B cell (primary cell): ENCODE data around the gene AATK. TPM values are rescaled to one million over a fixed set of nuclear protein-coding genes. Genes with fewer than 3 reads are reported as not detected.

Source experiments
- ATAC-seq: fragments of 200-7000 bp; cut with Tn5 transposase; one replicate; pipeline ENCODE4 v1.10.0; 2021; ENCODE audit warnings: low read depth, mild to moderate bottlenecking, moderate number of reproducible peaks, moderate library complexity
- CTCF ChIA-PET: fragments of 350-600 bp; sonication (Branson Sonifier 250); formaldehyde crosslinking; loops from one replicate; lab custom pipeline; 2021; ENCODE audit warnings: antibody characterized with exemption, inconsistent platforms; lab: Charles Lee
- POLR2A ChIA-PET: fragments of 350-600 bp; sonication (Branson Sonifier 250); formaldehyde crosslinking; loops from one replicate; lab custom pipeline; 2021; ENCODE audit warnings: antibody characterized with exemption; lab: Charles Lee
- DNase-seq: peaks from one replicate; pipeline ENCODE4 v3.0.0; 2013
- H2AFZ ChIP-seq: 2 replicates; pipeline ENCODE4 v1.6.1; 2012; ENCODE audit warnings: mild to moderate bottlenecking, low read depth, low read length; ENCODE audit not compliant: insufficient read depth, poor library complexity, severe bottlenecking
- H3K27ac ChIP-seq, 2 donors: 1 replicate in 1 of 2; 2 replicates in 1 of 2; pipeline ENCODE4 v1.5.1; 2012 to 2013; ENCODE audit warnings: low read length in 2 of 2, mild to moderate bottlenecking in 2 of 2, moderate library complexity in 1 of 2
- H3K27me3 ChIP-seq, 4 experiments: fragments of 200-600 bp in 1 of 4; sonication (generic) in 1 of 4; replicated peaks in 1 of 4; 1 replicate in 2 of 4; 2 replicates in 2 of 4; pipeline versions ENCODE4 v1.6.1 to v1.7.0; 2013 to 2016; ENCODE audit warnings: low read length in 3 of 4, mild to moderate bottlenecking in 2 of 4, mixed read lengths in 1 of 4, moderate library complexity in 1 of 4; ENCODE audit not compliant: insufficient read depth in 4 of 4, control insufficient read depth in 3 of 4; ENCODE audit errors: control extremely low read depth in 1 of 4
- H3K36me3 ChIP-seq, 2 experiments: replicated peaks in 1 of 2; 1 replicate in 1 of 2; 2 replicates in 1 of 2; pipeline versions ENCODE4 v1.6.1 to v1.7.1; 2013; ENCODE audit warnings: low read length in 1 of 2; ENCODE audit not compliant: insufficient read depth in 2 of 2, control insufficient read depth in 1 of 2; ENCODE audit errors: control extremely low read depth in 1 of 2, extremely low read depth in 1 of 2
- H3K4me1 ChIP-seq, 2 donors: fragments of 200-600 bp in 1 of 2; sonication (generic) in 1 of 2; 1 replicate in 1 of 2; 2 replicates in 1 of 2; pipeline versions ENCODE4 v1.5.1 to v1.6.1; 2013 to 2017; ENCODE audit warnings: low read length in 2 of 2; ENCODE audit not compliant: control insufficient read depth in 2 of 2, insufficient read depth in 2 of 2
- H3K4me2 ChIP-seq: replicated peaks from 2 replicates; pipeline ENCODE3; 2012; ENCODE audit warnings: mild to moderate bottlenecking, low read depth, low read length; ENCODE audit not compliant: poor library complexity, severe bottlenecking
- H3K4me3 ChIP-seq, 5 experiments: fragments of 200-600 bp in 1 of 5; sonication (generic) in 1 of 5; 1 replicate in 3 of 5; 2 replicates in 2 of 5; pipeline versions ENCODE4 v1.5.1 to v1.7.0; 2011 to 2016; ENCODE audit warnings: low read length in 4 of 5, mild to moderate bottlenecking in 4 of 5, low read depth in 2 of 5, control low read depth in 1 of 5, moderate library complexity in 1 of 5; ENCODE audit not compliant: insufficient read depth in 1 of 5; ENCODE audit errors: control extremely low read depth in 1 of 5, extremely low read depth in 1 of 5
- H3K79me2 ChIP-seq: fragments of 200-600 bp; sonication (generic); one replicate; pipeline ENCODE4 v1.6.0; 2016; ENCODE audit warnings: low read length; ENCODE audit not compliant: control insufficient read depth, insufficient read depth
- H3K9ac ChIP-seq: fragments of 200-600 bp; sonication (generic); 2 replicates; pipeline ENCODE4 v1.6.1; 2017; ENCODE audit warnings: mild to moderate bottlenecking, low read length, moderate library complexity
- H3K9me3 ChIP-seq, 3 donors: one replicate each; pipeline versions ENCODE4 v1.6.1 to v1.7.1; 2013; ENCODE audit warnings: low read length in 2 of 3; ENCODE audit not compliant: control insufficient read depth in 2 of 3, insufficient read depth in 1 of 3; ENCODE audit errors: control extremely low read depth in 1 of 3
- H4K20me1 ChIP-seq: 2 replicates; pipeline ENCODE4 v1.6.0; 2012; ENCODE audit warnings: mild to moderate bottlenecking, low read length; ENCODE audit not compliant: insufficient read depth, control insufficient read depth, poor library complexity, severe bottlenecking
- H3K27ac Mint-ChIP-seq: one replicate; pipeline ENCODE4 v1.8.0; 2021; ENCODE audit warnings: mixed read lengths
- H3K27me3 Mint-ChIP-seq: one replicate; pipeline ENCODE4 v1.8.0; 2021; ENCODE audit warnings: mixed read lengths
- H3K4me1 Mint-ChIP-seq: one replicate; pipeline ENCODE4 v1.8.0; 2021; ENCODE audit warnings: mixed read lengths
- H3K4me3 Mint-ChIP-seq: one replicate; pipeline ENCODE4 v1.8.0; 2021; ENCODE audit warnings: mixed read lengths
- H3K9me3 Mint-ChIP-seq: one replicate; pipeline ENCODE4 v1.8.0; 2022; ENCODE audit warnings: mixed read lengths; ENCODE audit not compliant: insufficient read depth
- EZH2 ChIP-seq: IDR thresholded peaks from 2 replicates; pipeline ENCODE4 v1.6.1; 2012; ENCODE audit warnings: borderline replicate concordance, low read depth, mild to moderate bottlenecking, moderate library complexity, low read length; ENCODE audit not compliant: insufficient read depth, poor library complexity, severe bottlenecking
- WGBS: methylation state at CpG from one replicate; pipeline ENCODE4 v1.1.5; 2013; ENCODE audit warnings: missing lambda C conversion rate; ENCODE audit not compliant: insufficient coverage; 5-methylcytosine and 5-hydroxymethylcytosine counted together
- intact Hi-C: fragments of 100-400 bp; cut with micrococcal nuclease; formaldehyde crosslinking; loops from one replicate; pipeline ENCODE4 v1.10.0; 2022
- polyA plus RNA-seq: library from polyadenylated mRNA; depleted of rRNA; stranded (reverse); fragments of >200 nt; gene quantifications from 2 replicates; pipeline ENCODE4 v1.2.3, GENCODE V29; 2012
- total RNA-seq, 2 donors: library from RNA; stranded (reverse); fragments of 120-200 nt in 1 of 2; gene quantifications; 1 replicate in 1 of 2; 2 replicates in 1 of 2; pipeline versions ENCODE4 v1.2.3 to v1.2.4, GENCODE V29; 2013 to 2022
- TF ChIP-seq, protein P1 (sequence below): fragments of 200-600 bp; IDR thresholded peaks from one replicate; pipeline ENCODE4 v1.8.0; 2022; ENCODE audit warnings: antibody characterized with exemption, mild to moderate bottlenecking

Gene AATK
- total and polyA plus RNA-seq, 2 donors (not counting 1 experiment from before 2014, with no cell fraction given), result 0.21 to 1.7 TPM

DNA sequence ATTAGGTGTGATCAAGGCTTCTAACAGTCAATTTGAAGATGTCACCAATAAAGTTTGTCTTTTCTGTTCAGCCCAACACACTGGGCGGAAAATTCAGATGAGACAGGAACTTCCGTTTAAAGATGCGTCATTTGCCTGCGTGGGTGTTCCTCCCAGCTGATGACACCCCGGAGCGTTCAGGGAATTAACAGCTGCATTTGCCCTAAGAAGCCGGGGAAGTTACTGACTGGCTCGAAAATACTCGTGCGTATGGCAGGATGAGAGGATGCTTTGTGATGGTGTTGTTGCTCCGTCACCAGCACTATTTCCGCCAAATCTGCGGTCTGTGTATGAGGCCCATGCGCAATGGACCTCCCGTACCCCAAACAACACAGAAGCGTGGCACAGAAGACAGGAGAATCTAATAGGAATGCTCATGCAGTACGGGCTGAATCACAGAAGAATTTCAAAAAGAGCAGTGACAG is 12.6 kb downstream of the AATK start:
- Histone ChIP-seq H3K79me2 (no peaks in the 10 kb centered on the region), H3K9ac (no peak overlapping the region), H4K20me1 (no peaks in the 10 kb centered on the region), H3K9me3 (no peaks in the 10 kb centered on the region), H3K4me3 (no peak overlapping the region), H3K27ac (no peak overlapping the region), H3K4me1 (no peaks in the 10 kb centered on the region), H3K36me3 (no peaks in the 10 kb centered on the region), H3K4me2 (no peak overlapping the region), H2AFZ (no peak overlapping the region), H3K27me3 (peaks cover 0 to 2% (median under 1%) of the 10 kb centered on the region in 4 experiments)
- POLR2A ChIA-PET, result interaction anchor here (0.6 kb wide), 1 partner anchor 1504 kb away, joined by 5 read pairs; no protein-coding TSS in a partner anchor
- Mint-ChIP-seq H3K9me3 (no peaks in the 10 kb centered on the region), H3K27ac (peak overlapping the region; percentile 80), H3K4me1 (peaks cover 9% of the 10 kb centered on the region), H3K27me3 (peaks cover 15% of the 10 kb centered on the region), H3K4me3 (peak overlapping the region; percentile 62)
- DNase-seq (peak; percentile 49), ATAC-seq (peak; percentile 69)
- 89% methylated on average over 17 of the region's 17 CpGs for WGBS
- CTCF ChIA-PET, result interaction anchor here (1.3 kb wide), 1 partner anchor 11 kb away, joined by 3 read pairs; no protein-coding TSS in a partner anchor
- TF ChIP-seq EZH2, result no peak
- TF ChIP-seq, protein P1, sequence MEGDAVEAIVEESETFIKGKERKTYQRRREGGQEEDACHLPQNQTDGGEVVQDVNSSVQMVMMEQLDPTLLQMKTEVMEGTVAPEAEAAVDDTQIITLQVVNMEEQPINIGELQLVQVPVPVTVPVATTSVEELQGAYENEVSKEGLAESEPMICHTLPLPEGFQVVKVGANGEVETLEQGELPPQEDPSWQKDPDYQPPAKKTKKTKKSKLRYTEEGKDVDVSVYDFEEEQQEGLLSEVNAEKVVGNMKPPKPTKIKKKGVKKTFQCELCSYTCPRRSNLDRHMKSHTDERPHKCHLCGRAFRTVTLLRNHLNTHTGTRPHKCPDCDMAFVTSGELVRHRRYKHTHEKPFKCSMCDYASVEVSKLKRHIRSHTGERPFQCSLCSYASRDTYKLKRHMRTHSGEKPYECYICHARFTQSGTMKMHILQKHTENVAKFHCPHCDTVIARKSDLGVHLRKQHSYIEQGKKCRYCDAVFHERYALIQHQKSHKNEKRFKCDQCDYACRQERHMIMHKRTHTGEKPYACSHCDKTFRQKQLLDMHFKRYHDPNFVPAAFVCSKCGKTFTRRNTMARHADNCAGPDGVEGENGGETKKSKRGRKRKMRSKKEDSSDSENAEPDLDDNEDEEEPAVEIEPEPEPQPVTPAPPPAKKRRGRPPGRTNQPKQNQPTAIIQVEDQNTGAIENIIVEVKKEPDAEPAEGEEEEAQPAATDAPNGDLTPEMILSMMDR, result no peak
- intact Hi-C loops, result no loop called here

DNA sequence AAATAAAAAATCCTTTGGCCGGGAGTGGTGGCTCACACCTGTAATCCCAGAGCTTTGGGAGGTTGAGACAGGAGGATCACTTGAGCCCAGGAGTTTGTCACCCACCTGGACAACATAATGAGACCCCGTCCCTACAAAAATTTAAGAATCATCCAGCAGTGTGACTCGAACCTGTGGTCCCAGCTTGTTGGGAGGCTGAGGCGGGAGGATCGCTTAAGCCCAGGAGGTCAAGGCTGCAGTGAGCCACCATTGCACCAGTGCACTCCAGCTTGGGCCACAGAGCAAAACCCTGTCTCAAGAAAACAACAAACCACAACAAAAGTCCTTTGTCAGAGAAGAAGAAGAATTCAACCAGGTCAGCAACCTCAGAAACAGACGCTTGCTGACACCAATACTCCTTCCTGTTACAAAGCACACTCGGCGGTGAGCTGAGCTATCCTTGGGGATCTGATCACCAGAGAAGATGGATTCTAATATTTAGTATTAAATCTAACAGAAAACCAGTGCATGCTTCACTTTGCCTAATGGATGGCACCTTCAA is 13.7 kb downstream of the AATK start:
- Histone ChIP-seq H3K4me2 (no peak overlapping the region), H3K4me3 (no peak overlapping the region), H3K36me3 (no peaks in the 10 kb centered on the region), H3K9me3 (no peaks in the 10 kb centered on the region), H3K27me3 (peaks cover 0 to 2% (median under 1%) of the 10 kb centered on the region in 4 experiments), H3K9ac (no peak overlapping the region), H3K4me1 (no peaks in the 10 kb centered on the region), H3K79me2 (no peaks in the 10 kb centered on the region), H2AFZ (no peak overlapping the region), H3K27ac (no peak overlapping the region), H4K20me1 (no peaks in the 10 kb centered on the region)
- WGBS, result 100% methylated on average over 1 of the region's 8 CpGs
- intact Hi-C loops, result no loop called here
- no peak overlapping the region for H3K27ac Mint-ChIP-seq
- H3K9me3 Mint-ChIP-seq, result no peaks in the 10 kb centered on the region
- ATAC-seq (no peak), DNase-seq (no peak)
- H3K4me1 Mint-ChIP-seq, result peaks cover 9% of the 10 kb centered on the region
- H3K27me3 Mint-ChIP-seq, result peaks cover 15% of the 10 kb centered on the region
- ChIA-PET POLR2A (interaction anchor here (0.7 kb wide), 1 partner anchor 56 kb away, joined by 4 read pairs; no protein-coding TSS in a partner anchor), CTCF (interaction anchor here (0.7 kb wide), 1 partner anchor 72 kb away, joined by 4 read pairs; no protein-coding TSS in a partner anchor)
- TF ChIP-seq EZH2, result no peak
- TF ChIP-seq, protein P1, result no peak
- no peak overlapping the region for H3K4me3 Mint-ChIP-seq
